GM18909 (cell line): ENCODE data around the gene TMUB1.

Experiments
- ATAC-seq: cut with Tn5 transposase; IDR thresholded peaks from one replicate; pipeline ENCODE4 v1.9.1; 2021; ENCODE audit warnings: mild to moderate bottlenecking; ENCODE audit not compliant: unreplicated experiment, poor library complexity

TMUB1 gene

DNA sequence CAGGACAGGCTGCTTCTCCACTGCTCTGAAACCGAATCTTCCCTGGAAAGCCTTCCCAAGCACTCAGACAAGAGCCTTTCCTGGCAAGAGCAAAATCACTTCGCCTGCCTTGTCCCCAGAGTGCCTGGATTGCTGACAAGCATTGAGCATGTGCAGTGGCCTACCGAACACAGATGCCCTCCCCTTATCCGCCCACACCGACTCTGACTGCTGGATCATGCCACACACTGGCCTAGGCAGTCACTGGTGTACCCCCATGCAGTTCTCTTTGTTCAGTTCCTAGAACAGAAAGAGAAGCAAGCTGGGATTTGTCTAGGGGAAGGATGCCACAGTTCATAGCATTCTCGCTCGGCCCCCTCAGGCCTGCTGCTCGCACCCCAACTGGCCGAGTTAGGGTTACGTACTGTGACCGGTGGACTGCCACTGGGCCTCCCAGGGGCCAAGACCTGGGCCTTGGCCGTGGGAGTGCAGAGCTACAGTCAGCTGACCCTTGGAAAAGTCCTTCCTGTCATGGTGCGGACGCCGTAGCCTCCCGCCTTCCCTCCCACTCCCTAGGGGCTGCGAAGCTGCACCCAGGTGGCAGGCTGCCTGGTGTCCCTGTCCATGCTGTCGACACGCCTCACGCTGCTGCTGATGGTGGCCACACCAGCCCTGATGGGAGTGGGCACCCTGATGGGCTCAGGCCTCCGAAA lies 48.1 kb downstream of the TMUB1 start:
- ATAC-seq, result no peak

DNA sequence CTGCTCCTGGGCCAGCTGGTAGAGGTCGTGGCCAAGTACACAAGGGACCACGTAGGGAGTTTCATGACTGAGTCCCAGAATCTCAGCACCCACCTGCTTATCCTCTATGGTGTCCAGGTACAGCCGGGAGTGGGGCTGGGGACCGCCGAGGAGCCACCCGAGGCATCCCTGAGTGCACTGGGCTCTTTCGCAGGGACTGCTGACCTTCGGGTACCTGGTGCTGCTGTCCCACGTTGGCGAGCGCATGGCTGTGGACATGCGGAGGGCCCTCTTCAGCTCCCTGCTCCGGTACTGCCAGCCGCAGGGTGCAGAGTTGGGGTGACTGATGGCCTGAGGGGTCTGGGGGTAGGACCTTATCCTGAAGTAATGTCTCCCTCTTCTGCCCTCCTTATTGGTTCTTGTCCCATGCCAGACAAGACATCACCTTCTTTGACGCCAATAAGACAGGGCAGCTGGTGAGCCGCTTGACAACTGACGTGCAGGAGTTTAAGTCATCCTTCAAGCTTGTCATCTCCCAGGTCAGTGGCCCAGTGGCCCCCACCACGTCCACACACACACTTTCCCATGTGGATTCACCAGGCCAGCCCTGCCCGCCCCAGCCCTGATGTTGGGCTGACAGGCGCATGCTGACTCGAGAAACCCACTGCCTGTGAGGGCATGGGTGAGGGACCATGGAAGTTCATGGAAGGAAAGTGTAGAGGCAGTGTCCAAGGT lies 48.8 kb downstream of the TMUB1 start:
- no peak for ATAC-seq

DNA sequence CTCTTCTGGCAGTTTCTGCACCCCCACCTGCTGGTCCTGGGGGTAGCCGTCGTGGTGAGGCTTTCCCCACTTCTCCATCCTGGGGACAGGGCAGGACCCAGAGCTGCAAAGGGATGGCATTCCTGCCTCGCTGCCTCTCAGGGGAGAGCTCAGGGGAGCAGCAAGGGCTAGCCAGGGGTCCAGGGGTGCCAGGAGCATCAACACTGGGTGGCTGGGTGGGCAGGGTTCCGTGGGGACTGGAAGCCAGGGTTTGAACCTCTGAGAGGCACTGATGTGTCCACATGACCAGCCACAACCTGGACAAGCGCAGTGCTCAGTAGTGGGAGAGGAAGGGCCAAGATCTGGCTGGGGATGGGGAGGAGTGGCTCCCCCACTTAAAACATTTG lies 49.4 kb downstream of the TMUB1 start:
- ATAC-seq, result no peak

DNA sequence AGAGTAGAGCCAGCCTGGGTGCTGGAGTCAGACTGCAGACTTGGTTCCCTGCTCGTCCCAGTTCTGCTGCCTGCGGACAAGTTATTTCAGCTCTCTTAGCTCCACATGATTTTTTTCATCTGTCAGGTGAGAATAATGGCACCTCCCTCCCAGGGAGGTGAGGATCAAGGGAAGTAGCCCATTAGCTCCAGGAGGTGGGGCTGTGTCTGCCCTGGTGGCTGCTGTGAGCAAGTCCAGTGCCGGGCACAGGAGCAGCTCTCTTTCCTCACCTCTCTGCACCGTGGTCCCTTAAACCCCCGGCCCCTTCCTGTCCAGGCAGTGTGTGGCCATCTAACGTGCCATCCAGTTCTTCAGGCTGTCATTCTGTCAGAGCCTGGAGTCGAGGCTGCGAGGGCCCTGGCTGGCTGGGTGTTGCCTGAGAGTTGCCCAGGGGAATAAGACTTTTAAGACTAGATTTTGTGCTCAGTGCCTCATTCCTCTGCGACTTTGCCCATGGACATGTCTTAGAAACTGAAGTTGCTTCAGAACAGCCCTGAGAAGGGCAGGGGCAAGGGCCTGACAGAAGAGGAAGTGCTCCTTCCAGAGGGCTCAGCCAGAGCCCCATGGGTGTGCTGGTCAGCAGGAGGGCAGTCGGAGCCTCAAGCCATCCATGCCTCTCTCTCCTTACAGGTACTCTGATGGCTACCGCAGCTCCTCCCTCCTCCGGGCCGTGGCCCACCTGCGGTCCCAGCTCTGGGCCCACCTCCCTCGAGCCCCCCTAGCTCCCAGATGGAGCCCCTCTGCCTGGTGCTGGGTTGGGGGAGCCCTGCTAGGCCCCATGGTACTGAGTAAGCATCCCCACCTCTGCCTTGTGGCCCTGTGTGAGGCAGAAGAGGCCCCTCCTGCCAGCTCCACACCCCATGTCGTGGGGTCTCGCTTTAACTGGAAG lies 50.1 kb downstream of the TMUB1 start:
- ATAC-seq, result no peak
